Fibroblast of gingiva (primary cell): ENCODE data around the gene PURA.

ENCODE experiments used
- DNase-seq: peaks from one replicate; pipeline ENCODE4 v3.0.0-alpha.2; 2011; ENCODE audit warnings: low read depth

The PURA gene

DNA sequence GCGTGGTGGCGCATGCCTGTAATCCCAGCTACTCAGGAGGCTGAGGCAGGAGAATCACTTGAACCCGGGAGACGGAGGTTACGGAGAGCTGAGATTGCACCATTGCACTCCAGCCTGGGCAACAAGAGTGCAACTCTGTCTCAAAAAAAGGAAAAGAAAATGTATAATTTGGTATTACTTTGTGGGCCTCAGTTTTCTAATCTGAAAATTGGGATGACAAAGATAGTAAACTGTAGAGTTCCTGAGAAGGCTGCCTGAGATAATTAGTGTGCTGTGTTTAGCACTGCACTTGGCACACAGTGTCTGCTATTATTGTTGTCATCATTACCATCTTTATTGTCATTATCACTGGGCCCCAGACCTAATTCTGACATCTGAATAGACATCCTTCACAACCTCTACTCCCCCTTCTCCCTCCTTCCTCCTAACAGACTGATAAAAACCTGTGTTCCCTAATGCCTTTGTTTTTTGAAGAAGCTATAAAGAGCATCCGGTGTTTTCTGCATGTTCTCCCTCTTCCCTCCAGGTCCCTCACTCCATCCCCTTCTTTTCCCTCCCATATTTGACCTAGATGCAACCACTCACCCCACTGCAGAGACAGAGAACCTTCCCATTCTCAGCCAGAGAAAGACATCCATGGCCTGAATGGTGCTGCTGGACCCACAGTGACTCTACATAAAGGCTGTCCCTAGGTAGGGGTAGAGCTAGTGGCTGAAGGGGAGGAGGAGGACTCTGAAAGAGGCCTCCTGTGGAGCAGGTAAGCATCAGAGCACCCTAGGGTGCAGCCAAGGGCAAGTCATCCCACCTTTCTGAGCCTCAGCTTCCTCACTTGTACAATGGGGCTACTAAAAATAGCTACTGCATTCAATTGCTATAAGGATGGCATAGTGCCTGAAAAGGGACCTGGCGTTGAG is 45.4 kb downstream of the PURA start:
- no peak for DNase-seq

DNA sequence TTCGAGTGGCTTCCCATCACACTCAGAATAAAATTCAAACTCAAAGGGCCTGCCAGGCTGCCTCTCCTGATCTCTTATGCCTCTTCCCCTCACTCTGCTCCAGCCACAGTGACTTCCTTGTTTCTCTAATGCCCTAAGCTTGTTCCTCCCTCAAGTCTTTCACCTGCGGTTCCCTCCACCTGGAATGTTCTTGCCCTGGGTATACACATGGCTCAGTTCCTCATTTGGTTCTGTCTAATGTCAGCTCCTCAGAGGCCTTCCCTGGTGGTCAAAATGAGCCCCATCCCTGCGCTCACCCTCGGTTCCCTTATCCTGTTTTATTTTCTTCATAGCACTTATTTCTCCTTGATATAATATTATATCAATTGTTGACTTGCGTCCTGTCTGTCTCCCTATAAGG is 48.4 kb downstream of the PURA start:
- no peak for DNase-seq

DNA sequence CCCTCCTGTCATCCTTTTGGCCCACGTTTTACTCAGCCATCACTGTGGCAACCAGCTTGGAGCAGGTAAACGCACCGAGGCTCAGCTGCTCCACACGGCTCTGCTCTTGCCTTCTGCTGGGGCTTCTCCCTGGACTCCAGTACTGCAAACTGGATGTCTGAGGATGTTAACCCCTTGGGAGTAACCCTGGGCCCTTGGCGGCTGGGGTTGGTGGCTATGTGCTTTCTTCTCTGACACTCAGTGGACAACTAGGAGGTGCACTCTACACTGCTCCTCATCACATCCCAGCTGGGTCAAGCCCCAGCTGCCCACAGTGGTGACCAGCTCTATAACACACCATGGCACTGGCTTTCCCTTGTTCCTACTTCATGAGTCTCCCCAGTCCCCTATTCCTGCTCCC is 48.9 kb downstream of the PURA start:
- DNase-seq, result no peak

DNA sequence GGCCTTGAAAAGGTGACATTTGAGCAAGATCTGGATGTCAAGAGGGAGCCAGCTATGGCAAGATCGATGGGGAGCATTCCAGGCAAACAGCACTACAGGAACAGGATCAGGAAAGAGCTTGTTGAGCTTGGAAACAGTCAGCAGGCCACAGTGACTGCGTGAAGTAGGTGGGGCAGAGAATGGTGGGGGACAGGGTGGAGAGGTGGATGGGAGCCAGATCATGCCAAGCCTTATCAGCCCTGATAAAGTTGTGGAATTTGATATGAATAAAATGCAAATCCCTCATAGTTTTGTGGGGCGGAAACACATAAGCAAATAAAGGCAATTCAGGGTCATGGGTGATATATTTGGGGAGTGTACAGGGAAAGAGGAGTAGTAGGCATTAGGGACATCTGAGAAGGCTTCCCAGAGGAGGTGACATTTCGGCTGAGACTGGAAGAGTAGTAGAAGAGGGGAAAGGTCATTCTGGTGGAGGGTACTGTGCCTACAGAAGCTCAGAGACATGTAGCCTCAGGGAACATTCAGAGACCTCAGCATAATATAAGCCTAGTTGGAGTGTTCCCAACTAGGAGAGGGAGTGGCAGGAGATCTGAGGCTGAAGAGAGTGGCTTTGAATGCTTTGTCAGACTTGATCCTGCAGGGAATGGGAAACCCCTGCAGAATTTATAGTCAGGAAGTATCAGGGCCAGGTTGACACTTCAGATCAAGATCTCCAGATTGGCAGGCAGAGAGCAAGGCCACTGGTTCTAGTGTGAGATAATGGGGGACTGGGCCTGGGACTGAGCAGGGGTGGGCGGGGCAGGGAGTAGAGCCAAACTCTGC is 51.4 kb downstream of the PURA start:
- DNase-seq, result no peak

DNA sequence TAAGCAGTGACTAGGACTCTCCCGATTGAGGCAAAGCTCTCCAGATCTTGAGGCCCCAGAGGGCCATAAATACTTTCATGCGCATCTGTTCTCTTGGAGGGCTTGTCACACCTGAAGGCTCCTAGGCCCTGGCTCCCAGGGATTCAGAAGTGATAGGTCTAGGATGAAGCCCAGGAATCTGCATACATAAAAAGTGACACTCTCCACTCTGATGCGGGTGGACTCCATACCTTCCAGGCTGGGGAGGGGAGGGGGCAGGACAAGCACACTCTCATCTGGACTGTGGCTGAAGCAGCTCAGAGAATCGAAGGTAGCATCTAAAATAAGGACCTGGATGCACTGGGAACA is 52.0 kb downstream of the PURA start:
- no peak for DNase-seq

DNA sequence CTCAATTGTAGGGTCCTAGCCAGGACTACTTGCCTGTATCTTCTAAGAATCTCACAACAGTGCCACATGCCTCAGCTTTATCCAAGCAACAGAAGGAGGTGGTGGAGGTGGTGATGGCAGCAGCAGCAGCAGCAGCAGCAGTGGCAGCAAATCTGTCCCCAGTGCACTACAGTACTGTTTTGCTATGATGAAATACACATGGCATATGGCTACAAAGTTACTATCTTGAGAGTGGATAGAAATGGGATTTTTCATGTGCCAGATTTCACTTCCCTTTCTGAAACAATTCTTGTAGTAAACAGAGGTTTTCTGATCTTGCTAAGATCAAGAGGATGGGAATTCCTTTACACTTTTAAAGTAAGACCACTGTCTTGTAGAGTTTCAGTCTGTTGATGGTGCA is 53.0 kb downstream of the PURA start:
- no peak for DNase-seq

DNA sequence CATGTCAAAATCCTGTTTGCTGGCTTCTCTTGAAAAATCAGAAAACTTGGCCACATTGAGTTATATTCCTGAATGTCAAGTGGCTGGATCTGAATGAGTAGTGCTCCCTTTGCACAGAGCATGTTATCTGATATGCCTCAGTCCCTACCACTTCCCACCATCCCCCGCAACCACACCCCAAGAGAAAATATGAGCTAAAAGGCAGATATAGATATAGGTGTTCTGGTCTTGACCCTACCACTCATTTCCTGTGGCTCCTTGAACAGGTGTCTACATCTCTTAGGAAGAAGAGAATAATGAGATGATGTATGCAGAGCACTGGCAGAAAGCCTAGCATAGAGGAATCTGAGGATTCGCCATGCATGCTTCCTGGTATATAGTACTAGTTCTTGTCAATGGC is 54.5 kb downstream of the PURA start:
- no peak for DNase-seq

DNA sequence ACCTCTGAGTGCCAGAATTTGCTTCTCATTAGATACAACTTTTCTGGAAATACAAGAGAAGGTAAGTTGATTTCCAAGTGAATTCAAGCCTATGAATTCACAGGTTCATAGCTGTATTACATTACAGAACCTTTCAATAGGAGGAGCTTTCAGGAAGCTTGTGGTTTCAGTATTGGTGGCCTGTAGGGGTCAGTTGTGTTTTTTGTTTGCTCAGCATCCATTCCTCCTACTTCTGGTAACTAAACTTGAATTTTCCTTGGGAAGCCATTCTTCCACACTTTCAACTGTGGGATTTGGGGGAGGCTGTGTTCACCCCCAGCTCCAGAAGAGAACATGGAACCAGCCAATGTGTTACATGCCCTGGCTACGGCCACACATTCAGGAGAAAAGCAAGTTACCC is 55.5 kb downstream of the PURA start:
- no peak for DNase-seq

DNA sequence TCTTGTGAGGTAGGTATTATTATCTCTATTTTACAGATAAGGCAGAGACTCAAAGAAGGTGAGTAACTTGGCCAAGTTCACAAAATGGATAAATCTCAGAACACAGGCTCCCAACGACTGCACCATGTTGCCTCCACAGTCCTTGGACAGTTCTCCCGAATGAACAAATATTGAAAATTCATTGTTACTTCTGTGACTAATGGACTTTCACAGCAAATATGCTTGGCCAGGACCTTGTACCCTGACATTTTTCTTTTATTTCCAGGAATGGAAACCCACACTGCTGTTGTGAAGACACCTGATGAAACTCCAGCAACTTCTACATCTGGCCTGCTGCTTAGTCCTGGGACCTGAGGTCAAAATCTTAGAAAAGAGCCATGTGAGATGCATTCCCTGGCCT is 58.6 kb downstream of the PURA start:
- DNase-seq, result no peak

DNA sequence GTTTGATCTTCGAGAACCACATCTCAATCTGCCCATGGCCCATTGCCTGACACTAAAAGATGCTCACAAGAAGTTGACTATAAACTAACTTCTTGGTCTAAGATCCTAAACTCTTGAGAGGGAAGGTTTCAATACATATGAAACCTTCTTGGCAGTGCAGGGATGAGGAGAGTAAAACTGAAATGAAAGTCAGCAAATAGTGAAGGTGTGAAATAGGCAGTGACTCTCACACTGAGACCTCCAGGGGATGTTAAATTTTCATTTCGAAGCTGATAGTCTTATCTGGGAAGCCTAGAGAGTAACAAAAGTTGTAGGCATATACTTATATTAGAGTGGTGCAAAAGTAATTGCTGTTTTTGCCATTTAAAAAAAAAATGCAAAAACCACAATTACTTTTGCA is 60.1 kb downstream of the PURA start:
- DNase-seq, result no peak

DNA sequence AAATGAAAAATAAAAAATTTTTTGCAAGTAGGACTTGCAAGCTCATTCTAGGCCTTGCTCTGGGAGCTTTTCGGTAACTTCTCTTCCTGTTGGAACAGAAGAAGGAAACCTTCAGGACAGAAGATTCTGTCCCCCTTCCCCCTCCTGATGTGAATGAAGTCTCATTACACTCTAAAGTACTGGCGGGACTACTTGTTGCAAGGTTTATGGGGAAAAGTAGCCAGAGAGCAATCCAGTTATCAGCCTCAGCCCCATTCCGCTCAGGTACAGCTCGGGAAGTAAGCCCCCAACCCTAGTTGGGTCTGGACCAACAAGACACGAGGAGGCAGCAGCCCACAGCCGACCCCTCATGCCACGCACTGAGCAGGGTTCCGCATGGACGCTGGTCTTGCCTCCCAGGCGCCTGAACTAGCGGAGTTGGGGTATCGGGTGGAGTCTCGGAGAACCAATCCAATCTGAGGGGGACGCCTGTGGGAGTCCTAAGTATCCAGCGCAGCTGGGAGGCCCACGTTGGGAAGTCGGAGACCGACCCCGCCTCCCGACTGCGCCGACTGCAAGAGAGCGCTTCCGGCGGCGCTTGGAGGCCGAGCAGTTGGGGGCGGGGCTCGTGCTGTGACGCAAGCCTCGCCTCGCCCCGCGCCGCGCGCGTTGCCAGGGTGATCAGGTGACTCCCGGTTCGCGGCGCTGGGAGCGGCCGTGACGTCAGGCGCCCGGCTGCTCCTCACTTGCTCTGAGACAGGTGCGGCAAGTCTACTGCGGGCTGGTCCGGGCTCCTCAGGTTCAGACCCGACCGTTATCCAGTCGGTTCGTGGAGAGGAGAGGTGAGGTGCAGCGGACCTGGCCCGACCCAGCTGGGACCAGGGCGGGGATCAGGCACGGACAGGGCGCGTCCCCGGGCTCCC is 60.8 kb downstream of the PURA start, which contains the start of gene CYSTM1:
TSS of gene CYSTM1 (plus strand) at position 724 of the 902 bp plus-strand sequence. CDS start 19,278 bp downstream, outside the sequence.
- DNase-seq, result peak; percentile 94
